ENCODE results near the gene AHNAK2.
A peak's percentile ranks its signal among the peaks of the same experiment; 100 is the strongest.

AHNAK2 gene

GRCh38 chr14:104936361-104937155 is 41.6 kb downstream of the AHNAK2 start:
- no peak for DNase-seq

- DNase-seq: no peak
Observed at GRCh38 chr14:104935955-104936354, 42.2 kb downstream of the AHNAK2 start.

GRCh38 chr14:104935026-104935650 is 43.0 kb downstream of the AHNAK2 start:
- DNase-seq: no peak

- no peak for DNase-seq
Observed at GRCh38 chr14:104933746-104934733, 44.1 kb downstream of the AHNAK2 start.

GRCh38 chr14:104932676-104933631 is 45.2 kb downstream of the AHNAK2 start:
- peak; percentile 90 for DNase-seq

GRCh38 chr14:104931771-104932675 is 46.2 kb downstream of the AHNAK2 start:
- no peak for DNase-seq

GRCh38 chr14:104931304-104931770 is 46.8 kb downstream of the AHNAK2 start:
- DNase-seq: no peak

GRCh38 chr14:104930526-104931303 is 47.5 kb downstream of the AHNAK2 start:
- no peak for DNase-seq

- no peak for DNase-seq
Observed at GRCh38 chr14:104929268-104930230, 48.6 kb downstream of the AHNAK2 start.

- DNase-seq: no peak
Observed at GRCh38 chr14:104928391-104929133, 49.6 kb downstream of the AHNAK2 start.

- DNase-seq: no peak
Observed at GRCh38 chr14:104927901-104928300, 50.3 kb downstream of the AHNAK2 start.

- no peak for DNase-seq
Observed at GRCh38 chr14:104927432-104927816, 50.8 kb downstream of the AHNAK2 start.

GRCh38 chr14:104926619-104927431 is 51.3 kb downstream of the AHNAK2 start:
- DNase-seq: no peak

GRCh38 chr14:104925855-104926609 is 52.1 kb downstream of the AHNAK2 start:
- no peak for DNase-seq

- DNase-seq: no peak
Observed at GRCh38 chr14:104925214-104925854, 52.8 kb downstream of the AHNAK2 start.

Data from activated T-cell treated with anti-CD3 and anti-CD28 coated beads, Interleukin-2, amount 50 U/mL, for 1 hour (primary cell).